ENCODE results near the gene FAM200B.

Gene FAM200B

GRCh38 chr4:15737255-15737654 is 55.6 kb downstream of the FAM200B start:
- no peak for DNase-seq (ENCODE audit: low read depth)

DNA sequence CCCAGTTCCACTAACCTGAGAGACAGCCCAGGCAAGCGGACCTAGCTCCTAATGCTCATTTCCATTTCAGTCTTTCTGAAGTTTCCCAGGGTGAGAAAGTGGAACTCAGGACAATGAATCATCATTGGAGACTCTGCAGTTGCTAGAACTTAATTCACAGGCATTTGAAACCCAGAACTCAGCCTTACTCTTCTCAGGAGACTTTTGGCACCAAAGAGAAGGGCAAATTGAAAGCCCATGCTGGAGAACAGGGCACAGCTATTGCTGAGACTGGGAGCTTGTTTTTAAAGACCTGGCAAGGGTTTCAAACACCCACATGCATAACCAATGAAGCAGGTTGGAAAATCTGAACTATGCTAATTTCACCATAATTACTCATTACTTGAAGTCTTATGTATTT is 57.2 kb downstream of the FAM200B start:
- DNase-seq (ENCODE audit: low read depth): no peak
